Activated T-cell treated with anti-CD3 and anti-CD28 coated beads for 4 hours (primary cell): Measurements from ENCODE around the gene MCHR2.

Experiments used
- DNase-seq: peaks from one replicate; pipeline ENCODE4 v3.0.0-alpha.2; 2020

MCHR2 gene

DNA sequence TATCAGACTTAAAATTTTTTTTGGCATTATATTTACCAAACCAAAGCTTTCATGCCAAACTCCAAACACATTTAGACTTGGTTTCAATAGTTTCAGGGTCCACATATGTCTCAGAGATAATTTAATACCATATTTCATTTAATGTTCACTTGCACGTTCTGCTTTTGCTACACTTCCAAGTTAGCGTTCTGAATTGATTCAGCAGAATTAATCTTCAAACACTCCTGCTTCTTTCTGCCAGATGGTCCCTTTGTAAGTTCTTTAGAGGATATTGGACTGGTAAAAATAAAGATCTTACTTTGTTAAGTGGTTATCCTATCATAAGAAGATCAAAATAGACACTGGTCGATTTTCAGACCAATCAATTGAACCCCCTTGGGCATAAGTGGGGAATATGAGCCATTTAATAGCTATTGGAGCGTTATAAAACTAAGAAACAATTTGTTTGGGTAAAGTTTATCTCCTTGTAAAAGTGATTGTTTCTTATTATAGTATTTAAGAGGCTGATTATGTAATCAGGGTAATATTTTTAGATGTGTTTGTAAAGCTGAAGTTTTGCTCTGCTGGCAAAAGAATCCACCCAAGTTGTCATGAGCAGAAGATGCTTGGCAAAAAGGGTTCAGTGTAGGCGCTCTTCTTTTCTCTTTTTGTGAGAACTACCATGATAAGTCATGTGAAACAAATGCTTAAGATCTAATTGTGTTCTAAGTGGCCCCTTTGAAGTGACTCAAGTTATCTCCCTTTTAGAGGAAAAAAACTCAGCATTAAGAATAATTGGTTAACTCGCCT, 92.2 kb downstream of the MCHR2 start:
- DNase-seq: no peak

DNA sequence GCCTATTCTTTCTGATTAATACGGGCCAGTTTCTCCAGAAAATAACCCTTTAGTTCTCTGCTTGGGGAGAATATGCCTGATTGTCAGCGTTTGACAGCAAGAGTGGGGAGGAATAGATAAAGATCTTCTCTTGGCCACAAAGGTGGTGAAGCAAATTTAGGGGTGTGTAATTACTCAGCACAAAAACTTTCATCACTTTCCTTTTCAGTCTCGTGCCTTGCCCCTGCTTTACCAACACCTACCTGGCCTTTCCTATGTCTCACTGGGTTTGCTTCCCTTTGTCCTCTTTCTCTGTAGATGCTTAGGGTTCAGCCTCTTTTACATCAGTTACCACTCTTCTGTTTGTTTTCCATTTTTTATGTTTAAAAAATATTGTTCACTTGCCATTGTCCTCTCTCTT, 99.2 kb downstream of the MCHR2 start:
- no peak for DNase-seq

DNA sequence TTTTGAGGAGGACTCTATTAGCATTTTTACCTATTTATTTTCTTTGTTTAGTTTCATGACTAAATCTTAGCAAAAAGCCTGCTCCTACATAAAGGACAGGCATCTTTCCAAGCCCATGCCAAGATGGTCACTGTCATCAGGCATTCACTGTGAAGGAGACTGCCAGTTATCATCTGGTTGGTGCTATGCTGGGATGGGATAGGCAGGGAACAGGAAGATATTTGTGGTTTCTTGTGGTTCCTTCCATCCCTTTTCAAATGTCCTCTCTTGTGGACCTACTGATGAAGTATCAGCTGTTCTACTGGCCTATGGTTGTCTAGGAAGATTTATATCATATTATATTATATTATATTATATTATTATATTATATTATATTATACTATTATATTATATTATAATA, 107.0 kb downstream of the MCHR2 start:
- no peak for DNase-seq

DNA sequence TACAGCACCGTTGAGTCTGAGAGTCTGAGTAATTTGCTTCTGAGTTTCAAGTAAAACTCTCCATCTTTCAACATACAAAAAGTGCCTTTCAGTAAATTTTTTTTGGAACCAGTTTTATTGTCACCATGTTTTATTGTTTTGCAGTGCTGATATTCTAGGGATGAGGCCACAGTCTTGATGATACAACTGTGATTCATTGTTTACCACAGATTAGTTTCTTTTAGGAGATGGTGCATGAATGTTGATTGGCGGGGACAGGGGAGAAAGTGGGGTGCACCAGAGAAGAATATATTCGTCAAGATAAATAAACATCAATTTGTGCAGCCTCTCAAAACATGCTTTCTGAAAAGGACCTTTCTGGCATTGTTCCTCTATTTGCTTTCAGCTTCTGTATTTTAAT, 109.0 kb downstream of the MCHR2 start:
- DNase-seq: no peak

DNA sequence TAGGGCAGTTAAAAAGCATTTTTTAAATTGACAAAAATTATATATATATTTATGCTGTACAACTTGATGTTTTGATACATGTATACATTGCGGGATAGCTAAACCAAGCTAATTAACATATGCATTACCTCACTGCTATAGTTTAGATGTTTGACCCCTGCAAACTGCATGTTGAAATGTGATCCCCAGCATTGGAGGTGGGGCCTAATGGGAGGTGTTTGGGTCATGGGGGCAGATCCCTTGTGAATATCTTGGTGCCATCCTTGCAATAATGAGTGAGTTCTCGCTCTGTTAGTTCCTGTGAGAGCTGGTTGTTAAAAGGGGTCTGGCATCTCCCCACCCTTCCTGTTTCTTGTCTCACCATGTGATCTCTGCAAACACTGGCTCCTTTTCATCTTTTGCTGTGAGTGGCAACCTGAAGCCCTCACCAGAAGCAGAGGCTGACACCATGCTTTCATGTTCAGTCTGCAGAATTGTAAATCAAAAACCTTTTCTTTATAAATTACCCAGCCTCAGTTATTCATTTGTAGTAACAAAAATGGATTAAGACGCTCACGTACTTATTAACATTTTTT, 111.8 kb downstream of the MCHR2 start:
- DNase-seq: no peak

DNA sequence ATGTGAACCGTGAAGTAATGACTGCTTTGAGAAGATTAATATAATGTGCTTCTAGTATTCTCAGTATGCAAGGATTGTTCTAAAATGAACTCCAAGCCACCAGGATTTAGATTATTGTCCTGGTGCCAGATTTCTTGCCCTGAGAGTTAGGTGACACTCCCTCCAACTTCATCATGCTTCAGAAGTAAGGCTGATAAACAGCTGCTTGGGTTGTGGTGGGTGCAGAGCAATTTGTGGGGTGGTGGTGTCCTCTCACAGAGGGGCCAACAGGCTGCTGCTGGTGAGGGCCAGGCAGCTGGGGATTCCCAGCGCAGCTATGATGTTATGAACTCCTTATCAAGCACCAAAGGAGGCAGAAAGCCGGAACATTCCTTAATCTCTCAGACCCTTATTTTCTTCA, 114.6 kb downstream of the MCHR2 start:
- no peak for DNase-seq

DNA sequence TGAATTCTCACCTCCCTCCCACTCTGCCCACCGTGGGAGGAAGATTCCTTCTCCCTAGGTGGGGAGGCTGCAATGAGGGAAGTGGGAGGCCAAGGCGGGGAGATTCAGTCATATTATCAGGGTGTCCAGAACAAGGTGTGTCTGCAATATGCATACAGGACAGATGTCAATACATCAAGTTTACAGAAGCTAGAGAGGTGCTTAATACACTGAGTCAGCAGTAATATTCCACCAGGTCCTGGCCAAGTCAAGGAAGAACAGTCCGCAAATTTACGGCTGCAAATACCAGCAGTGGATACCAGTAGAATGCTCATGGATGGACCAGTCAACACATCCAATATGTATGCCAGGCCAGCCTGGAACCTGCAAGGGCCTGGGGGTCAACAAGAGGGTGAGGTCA, 119.0 kb downstream of the MCHR2 start:
- no peak for DNase-seq

DNA sequence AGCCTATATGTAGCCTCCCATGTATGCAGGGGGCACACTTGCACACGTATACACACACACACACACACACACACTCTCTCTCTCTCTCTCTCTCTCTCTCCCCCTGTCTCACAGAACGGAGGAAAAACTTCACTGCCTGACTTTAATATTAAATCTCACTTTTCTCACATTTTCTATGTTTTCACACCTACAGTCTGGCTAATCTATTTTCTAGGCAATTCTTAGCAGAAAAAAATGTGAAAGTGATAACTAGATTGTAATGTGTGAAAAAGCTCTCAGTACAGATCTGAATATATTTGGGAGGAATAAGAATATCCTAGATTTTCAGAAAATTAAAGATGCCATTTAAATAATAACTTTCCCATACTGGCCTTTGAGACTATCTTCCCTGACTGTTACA, 120.9 kb downstream of the MCHR2 start:
- no peak for DNase-seq

DNA sequence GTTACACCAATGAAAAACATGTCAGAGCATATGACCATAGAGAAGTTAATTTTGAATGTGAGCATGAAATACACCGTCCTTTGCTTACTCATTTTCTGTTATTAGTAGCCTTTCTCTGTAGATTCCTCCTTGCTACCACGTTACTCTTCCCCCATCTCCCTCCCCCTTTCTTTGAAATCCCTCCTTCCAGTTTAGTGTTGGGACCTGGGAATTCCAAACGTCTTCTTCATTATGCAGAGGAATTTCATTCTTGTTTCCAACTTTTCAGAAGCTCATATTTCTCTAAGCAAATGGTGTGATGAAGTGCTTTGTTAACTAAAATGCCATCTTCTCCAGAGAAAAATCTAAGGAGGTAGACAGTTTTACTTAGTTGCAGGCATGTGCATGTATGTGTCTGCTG, 122.4 kb downstream of the MCHR2 start:
- no peak for DNase-seq
